ENCODE measurements around the gene MDM1.

Gene MDM1

DNA sequence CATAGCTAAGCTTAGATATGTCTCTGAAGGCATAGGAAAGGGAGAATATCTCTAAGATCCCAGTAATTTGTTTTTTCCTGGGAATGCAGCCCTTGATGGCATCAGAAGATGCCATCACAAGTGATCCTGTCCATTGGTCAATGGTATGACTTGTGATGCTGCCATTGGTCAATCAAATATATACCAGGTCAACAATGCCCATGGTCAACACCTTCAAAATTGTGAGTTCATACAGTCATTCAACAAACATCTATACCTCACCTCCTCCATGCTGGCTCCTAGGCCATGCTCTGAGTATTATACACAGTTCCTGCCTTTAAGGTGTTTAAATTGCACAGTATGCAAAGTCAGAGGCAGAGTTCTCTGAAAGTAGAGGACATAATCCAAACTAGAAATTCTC, 59.4 kb downstream of the MDM1 start:
- no peak for DNase-seq (ENCODE audit: low read depth in 2 of 2)

DNA sequence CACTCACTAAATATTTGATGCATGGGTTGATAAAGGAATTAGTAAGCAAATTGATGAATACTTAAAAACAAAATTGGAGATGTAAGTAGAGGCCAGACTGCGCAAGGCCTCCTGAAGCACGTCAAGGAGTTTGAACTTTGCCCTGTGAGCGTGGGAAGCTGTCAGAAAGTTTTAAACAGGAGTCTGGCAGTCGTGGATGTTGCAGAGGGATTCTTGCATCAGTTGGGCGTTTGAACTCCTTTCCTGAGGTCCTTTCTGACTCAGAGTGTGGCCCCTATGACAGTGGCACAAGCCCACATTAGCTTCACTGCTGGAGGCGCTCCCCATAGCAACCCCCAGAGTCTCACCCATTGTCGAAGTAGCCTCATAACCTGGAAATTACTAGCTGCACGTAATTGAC, 60.8 kb downstream of the MDM1 start:
- no peak for DNase-seq (ENCODE audit: low read depth in 2 of 2)

DNA sequence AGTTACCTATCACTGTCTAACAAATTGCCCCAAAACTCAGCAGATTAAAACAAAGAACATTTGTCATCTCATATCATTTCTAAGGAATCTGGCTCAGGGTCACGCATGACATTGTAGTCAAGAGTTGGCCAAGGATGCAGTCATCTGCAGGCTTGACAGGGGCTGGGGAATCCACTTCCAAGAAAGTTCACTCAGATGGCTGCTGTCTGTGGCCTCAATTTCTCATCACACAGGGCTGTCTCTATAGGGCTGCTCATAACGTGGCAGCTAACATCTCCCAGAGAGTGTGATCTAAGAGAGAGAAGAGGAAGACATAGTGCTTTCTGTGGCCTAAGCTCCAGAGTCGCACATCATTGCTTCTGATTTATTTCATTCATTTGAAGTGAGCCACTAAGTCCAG, 61.8 kb downstream of the MDM1 start:
- no peak for DNase-seq (ENCODE audit: low read depth in 2 of 2)

GRCh38 chr12:68269779-68270178, 62.4 kb downstream of the MDM1 start:
- no peak for DNase-seq (ENCODE audit: low read depth in 2 of 2)

GRCh38 chr12:68268967-68269366, 63.2 kb downstream of the MDM1 start:
- DNase-seq (ENCODE audit: low read depth in 2 of 2): no peak

- DNase-seq (ENCODE audit: low read depth in 2 of 2): no peak
Measured at GRCh38 chr12:68267892-68268396, 64.2 kb downstream of the MDM1 start.

GRCh38 chr12:68264857-68265256, 67.3 kb downstream of the MDM1 start:
- DNase-seq (ENCODE audit: low read depth in 2 of 2): no peak

GRCh38 chr12:68264158-68264855, 67.9 kb downstream of the MDM1 start:
- DNase-seq (ENCODE audit: low read depth in 2 of 2): no peak

DNA sequence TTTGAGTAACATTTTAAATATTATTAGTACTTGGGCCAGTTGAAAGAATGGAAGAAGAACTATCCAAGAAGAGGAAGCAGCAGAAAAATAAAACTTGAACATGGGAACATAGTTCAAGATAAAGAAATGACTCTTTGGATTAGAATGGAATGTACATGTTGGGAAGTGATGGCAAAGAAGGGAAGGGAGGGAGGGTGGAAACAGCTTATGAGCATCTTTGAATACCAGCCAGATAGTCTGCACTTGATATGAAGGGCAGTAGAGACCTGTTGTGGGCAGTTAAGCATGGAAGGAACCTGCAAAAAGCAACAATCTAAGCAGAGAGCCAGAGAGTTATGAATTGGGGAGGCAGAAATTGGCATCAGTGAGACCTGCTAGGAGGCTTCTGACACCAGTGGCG, 68.8 kb downstream of the MDM1 start:
- DNase-seq (ENCODE audit: low read depth in 2 of 2): no peak

DNA sequence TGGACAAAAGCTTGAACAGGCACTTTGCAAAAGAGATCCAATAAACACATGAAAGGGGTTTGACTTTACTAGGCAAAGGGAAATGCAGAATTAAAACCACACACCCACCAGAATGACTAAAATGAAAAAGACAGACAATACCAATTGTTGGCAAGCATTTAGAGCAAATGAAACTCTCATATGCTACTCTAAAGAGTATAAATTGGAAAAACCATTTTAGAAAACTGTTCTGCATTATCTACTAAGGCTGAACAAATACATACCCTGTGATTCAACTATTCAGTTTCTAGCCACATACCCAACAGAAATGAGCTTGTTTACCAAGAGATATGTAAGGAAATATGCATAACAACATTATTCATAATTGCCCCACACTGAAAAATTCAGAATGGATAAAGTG, 70.3 kb downstream of the MDM1 start:
- DNase-seq (ENCODE audit: low read depth in 2 of 2): no peak

- no peak for DNase-seq (ENCODE audit: low read depth in 2 of 2)
Measured at GRCh38 chr12:68260153-68260552, 72.0 kb downstream of the MDM1 start.

GRCh38 chr12:68259318-68259940, 72.7 kb downstream of the MDM1 start:
- DNase-seq (ENCODE audit: low read depth in 2 of 2): peak in 1 of 2 experiments; percentile 15

DNA sequence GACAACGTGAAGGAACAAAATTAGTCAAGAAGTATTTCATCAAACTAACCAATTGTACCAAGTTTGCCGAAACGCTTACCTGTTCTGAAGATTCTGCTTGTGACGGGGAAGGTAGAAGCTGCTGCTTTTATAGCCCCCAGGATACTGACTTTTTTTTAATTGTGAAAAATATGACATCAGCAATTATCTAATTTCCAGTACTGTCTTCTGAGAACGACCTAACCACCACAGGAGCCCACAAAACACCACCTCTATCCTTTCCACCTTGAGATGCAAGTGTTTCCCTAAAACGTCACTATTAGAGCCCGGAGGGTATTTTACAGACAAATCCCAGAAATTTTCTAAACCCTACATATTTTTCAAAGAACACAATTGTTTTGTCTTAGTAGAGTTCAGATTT, 78.7 kb downstream of the MDM1 start, which contains the start of gene IL22:
IL22 (minus strand) TSS at position 101 of the 400 bp plus-strand sequence. CDS start 156 bp downstream, outside the sequence.
- DNase-seq (ENCODE audit: low read depth in 2 of 2): no peak

DNA sequence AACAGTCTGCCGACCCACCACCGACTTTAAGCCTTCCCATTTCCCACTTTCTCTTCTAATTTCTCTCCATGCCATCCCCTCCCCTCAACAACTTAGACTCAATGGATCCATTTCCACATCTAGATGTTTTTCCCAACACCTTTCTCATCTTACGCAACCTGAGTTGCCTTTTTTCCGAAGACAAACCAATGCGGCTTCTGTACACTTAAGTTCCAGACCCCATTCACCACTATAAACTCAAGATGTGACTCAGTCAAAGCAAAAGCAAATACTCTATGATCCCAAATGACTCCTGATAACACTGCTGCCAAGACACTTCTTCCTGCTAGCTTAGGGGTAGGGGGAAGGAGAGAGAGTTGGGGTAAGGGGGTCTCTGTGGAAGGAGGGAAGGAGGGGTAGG, 80.1 kb downstream of the MDM1 start:
- no peak for DNase-seq (ENCODE audit: low read depth in 2 of 2)

- DNase-seq (ENCODE audit: low read depth in 2 of 2): no peak
Measured at GRCh38 chr12:68250454-68250853, 81.7 kb downstream of the MDM1 start.

GRCh38 chr12:68247785-68248184, 84.4 kb downstream of the MDM1 start:
- DNase-seq (ENCODE audit: low read depth in 2 of 2): no peak

- no peak for DNase-seq (ENCODE audit: low read depth in 2 of 2)
Measured at GRCh38 chr12:68246350-68246749, 85.8 kb downstream of the MDM1 start.

DNA sequence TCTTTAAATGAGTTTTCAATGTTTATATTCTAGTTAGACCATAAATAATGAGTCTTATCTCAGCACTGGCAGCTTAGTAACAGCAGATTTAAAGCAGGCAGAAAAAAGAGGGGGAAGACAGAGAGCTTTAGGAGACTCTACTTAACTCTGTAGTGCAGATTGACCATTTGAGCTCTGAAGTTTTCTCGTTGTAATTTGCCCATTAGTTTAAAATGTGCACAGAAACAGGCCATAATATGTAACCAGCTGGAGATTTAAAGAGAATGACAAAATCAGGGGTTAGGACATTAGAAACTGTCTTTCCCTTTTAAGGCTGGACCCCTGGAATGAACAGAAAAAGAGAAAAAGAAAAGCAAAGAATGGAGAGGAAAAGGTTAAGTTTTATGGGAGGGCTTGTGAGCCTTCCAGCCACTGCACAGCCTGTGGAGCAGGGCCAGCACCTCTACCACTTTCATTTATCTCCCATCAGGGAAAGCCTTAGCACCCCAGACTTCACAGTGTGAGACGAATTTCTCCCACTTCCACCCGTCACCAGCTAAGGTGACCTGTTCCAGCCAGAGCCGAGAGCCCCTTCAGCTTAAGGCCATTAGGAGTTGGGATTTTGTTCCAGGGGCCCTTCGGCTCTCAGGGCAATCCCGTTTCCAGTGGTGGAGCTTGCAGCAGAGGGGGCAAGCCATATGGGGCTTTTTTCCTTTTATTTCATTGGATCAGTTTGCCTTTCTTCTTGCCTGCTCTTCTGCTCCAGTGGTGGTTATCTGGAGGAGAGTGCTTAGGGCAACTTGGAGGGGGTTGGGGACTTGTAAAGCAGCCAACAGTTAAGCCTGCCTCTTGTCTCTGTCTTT, 86.8 kb downstream of the MDM1 start:
- no peak for DNase-seq (ENCODE audit: low read depth in 2 of 2)

All from stimulated activated CD4-positive, alpha-beta T cell treated with anti-CD3 and anti-CD28 coated beads, Interleukin-12 subunit alpha, Interleukin-12 subunit beta, amount 100 ng/mL, for 24 hours (primary cell).